Panc1 (cell line): ENCODE data around the gene LRSAM1. TPM values are rescaled to one million over a fixed set of nuclear protein-coding genes. Genes with fewer than 3 reads are reported as not detected.

Experiments
- ATAC-seq: fragments of 200-7000 bp; cut with Tn5 transposase; 2 replicates; pipeline ENCODE4 v1.9.1; 2020; ENCODE audit warnings: mild to moderate bottlenecking, moderate library complexity
- BruUV-seq: library from RNA; stranded (reverse); fragments of 400-500 nt; replicated peaks from 2 replicates; lab custom pipeline; 2021; lab: Mats Ljungman, UMichigan
- CTCF ChIA-PET: fragments of 300-600 bp; sonication (Branson Sonifier 250); formaldehyde crosslinking; loops from one replicate; lab custom pipeline; 2022; ENCODE audit warnings: antibody characterized with exemption; lab: Charles Lee
- POLR2A ChIA-PET: fragments of 300-600 bp; sonication (Branson Sonifier 250); formaldehyde crosslinking; loops from one replicate; lab custom pipeline; 2022; ENCODE audit warnings: antibody characterized with exemption; lab: Charles Lee
- DNase-seq: peaks from one replicate; pipeline ENCODE4 v3.0.0-alpha.2; 2010; ENCODE audit warnings: low read depth, low spot score
- H3K27ac ChIP-seq: 2 replicates; pipeline ENCODE4 v1.5.1; 2011; ENCODE audit warnings: mild to moderate bottlenecking, low read length, inconsistent platforms
- H3K27me3 ChIP-seq: fragments of 200-500 bp; sonication (Bioruptor generic); 2 replicates; pipeline ENCODE4 v1.6.0; 2014; ENCODE audit warnings: low read length, inconsistent platforms; ENCODE audit not compliant: control insufficient read depth, insufficient read depth
- H3K36me3 ChIP-seq: fragments of 200-500 bp; sonication (Bioruptor generic); 2 replicates; pipeline ENCODE4 v1.5.1; 2014; ENCODE audit warnings: inconsistent platforms, mild to moderate bottlenecking, low read length, moderate library complexity; ENCODE audit not compliant: control insufficient read depth, insufficient read depth
- H3K4me1 ChIP-seq: 2 replicates; pipeline ENCODE4 v1.5.1; 2011; ENCODE audit warnings: inconsistent platforms, mild to moderate bottlenecking, low read length, moderate library complexity; ENCODE audit not compliant: control insufficient read depth, insufficient read depth
- H3K4me3 ChIP-seq, 2 experiments: 2 replicates each; pipeline ENCODE4 v1.5.1; 2011 to 2012; ENCODE audit warnings: low read depth in 2 of 2, low read length in 2 of 2, mild to moderate bottlenecking in 2 of 2, inconsistent platforms in 1 of 2, moderate library complexity in 1 of 2
- H3K9me3 ChIP-seq: fragments of 200-500 bp; sonication (Bioruptor generic); 2 replicates; pipeline ENCODE4 v1.5.1; 2014; ENCODE audit warnings: low read depth, mild to moderate bottlenecking, inconsistent platforms, low read length, moderate library complexity; ENCODE audit not compliant: control insufficient read depth, insufficient read depth
- POLR2AphosphoS5 ChIP-seq: IDR thresholded peaks from 2 replicates; pipeline ENCODE4 v1.6.1; 2012; ENCODE audit warnings: mild to moderate bottlenecking, low read depth, low read length, moderate library complexity
- SIN3A ChIP-seq: IDR thresholded peaks from 2 replicates; pipeline ENCODE4 v1.6.1; 2012; ENCODE audit warnings: low read depth, mild to moderate bottlenecking, low read length, moderate library complexity, borderline replicate concordance; ENCODE audit not compliant: insufficient read depth
- TCF7L2 ChIP-seq: IDR thresholded peaks from 2 replicates; pipeline ENCODE4 v1.6.1; 2011; ENCODE audit warnings: mild to moderate bottlenecking, low read depth, low read length, inconsistent platforms
- in situ Hi-C: cut with HindIII; loops from 2 replicates; pipeline ENCODE4 v1.10.0; 2016; ENCODE audit warnings: low sequenced_read_pairs, low pct_unique_long_range_greater_than_20kb
- intact Hi-C: fragments of 100-400 bp; cut with micrococcal nuclease; formaldehyde crosslinking; loops from one replicate; pipeline ENCODE4 v1.10.0; 2022; ENCODE audit not compliant: unreplicated experiment
- total RNA-seq: library from RNA; stranded (reverse); gene quantifications from one replicate; pipeline ENCODE4 v1.2.1, GENCODE V29; 2021; ENCODE audit not compliant: unreplicated experiment
- TF ChIP-seq, protein P1 (sequence below), 2 experiments: IDR thresholded peaks; 2 replicates each; pipeline ENCODE4 v1.6.1; 2011 to 2012; ENCODE audit warnings: low read depth in 2 of 2, control low read depth in 1 of 2, low read length in 1 of 2, mild to moderate bottlenecking in 1 of 2, moderate library complexity in 1 of 2; ENCODE audit not compliant: insufficient read depth in 1 of 2
- TF ChIP-seq, protein P2 (sequence below): fragments of 450-650 bp; IDR thresholded peaks from 2 replicates; pipeline ENCODE4 v1.5.1; 2017; ENCODE audit warnings: mild to moderate bottlenecking

The LRSAM1 gene
- total RNA-seq, 1 experiment from 2014 or later, result 15.4 TPM

DNA sequence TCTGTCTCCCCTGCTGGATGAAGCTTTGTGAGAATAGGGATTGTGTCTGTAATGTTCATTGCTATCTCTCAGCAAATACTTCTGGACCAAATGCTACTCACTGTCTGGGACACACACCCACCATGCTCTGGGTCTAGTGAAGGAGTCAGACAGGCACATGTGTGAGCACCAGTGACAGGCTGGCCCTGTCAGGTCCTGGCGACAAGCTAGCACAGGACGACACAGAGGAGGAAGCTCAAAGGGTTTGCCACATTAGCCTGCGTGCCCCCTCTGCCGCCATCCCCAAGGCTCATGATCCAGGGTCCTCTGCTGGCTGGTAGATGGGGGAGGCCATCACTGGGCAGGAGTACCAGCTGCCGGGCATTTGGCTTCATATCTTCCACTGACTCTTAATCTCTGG, 23.3 kb downstream of the LRSAM1 start:
- in situ Hi-C loops (no loop called here), intact Hi-C loops (no loop called here)
- TF ChIP-seq SIN3A (no peak), POLR2AphosphoS5 (no peak), TCF7L2 (no peak)
- TF ChIP-seq, protein P1, sequence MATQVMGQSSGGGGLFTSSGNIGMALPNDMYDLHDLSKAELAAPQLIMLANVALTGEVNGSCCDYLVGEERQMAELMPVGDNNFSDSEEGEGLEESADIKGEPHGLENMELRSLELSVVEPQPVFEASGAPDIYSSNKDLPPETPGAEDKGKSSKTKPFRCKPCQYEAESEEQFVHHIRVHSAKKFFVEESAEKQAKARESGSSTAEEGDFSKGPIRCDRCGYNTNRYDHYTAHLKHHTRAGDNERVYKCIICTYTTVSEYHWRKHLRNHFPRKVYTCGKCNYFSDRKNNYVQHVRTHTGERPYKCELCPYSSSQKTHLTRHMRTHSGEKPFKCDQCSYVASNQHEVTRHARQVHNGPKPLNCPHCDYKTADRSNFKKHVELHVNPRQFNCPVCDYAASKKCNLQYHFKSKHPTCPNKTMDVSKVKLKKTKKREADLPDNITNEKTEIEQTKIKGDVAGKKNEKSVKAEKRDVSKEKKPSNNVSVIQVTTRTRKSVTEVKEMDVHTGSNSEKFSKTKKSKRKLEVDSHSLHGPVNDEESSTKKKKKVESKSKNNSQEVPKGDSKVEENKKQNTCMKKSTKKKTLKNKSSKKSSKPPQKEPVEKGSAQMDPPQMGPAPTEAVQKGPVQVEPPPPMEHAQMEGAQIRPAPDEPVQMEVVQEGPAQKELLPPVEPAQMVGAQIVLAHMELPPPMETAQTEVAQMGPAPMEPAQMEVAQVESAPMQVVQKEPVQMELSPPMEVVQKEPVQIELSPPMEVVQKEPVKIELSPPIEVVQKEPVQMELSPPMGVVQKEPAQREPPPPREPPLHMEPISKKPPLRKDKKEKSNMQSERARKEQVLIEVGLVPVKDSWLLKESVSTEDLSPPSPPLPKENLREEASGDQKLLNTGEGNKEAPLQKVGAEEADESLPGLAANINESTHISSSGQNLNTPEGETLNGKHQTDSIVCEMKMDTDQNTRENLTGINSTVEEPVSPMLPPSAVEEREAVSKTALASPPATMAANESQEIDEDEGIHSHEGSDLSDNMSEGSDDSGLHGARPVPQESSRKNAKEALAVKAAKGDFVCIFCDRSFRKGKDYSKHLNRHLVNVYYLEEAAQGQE (IDR thresholded peaks at IDR 0.05; ENCODE audit: insufficient read depth in 1 of 2, low read depth in 2 of 2, low read length in 1 of 2), result no peak
- TF ChIP-seq, protein P2, sequence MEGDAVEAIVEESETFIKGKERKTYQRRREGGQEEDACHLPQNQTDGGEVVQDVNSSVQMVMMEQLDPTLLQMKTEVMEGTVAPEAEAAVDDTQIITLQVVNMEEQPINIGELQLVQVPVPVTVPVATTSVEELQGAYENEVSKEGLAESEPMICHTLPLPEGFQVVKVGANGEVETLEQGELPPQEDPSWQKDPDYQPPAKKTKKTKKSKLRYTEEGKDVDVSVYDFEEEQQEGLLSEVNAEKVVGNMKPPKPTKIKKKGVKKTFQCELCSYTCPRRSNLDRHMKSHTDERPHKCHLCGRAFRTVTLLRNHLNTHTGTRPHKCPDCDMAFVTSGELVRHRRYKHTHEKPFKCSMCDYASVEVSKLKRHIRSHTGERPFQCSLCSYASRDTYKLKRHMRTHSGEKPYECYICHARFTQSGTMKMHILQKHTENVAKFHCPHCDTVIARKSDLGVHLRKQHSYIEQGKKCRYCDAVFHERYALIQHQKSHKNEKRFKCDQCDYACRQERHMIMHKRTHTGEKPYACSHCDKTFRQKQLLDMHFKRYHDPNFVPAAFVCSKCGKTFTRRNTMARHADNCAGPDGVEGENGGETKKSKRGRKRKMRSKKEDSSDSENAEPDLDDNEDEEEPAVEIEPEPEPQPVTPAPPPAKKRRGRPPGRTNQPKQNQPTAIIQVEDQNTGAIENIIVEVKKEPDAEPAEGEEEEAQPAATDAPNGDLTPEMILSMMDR, result no peak
- ATAC-seq, result no peak
- no peaks in the 10 kb centered on the region for H3K27me3 ChIP-seq
- H3K27ac ChIP-seq, result no peak overlapping the region
- H3K4me3 ChIP-seq, result no peak overlapping the region
- no peaks in the 10 kb centered on the region for H3K4me1 ChIP-seq
- ChIA-PET POLR2A (interaction anchor here (0.6 kb wide), 1 partner anchor 205 kb away, joined by 4 read pairs; no protein-coding TSS in a partner anchor), CTCF (no interaction called here)
- H3K9me3 ChIP-seq, result no peaks in the 10 kb centered on the region
- H3K36me3 ChIP-seq, result no peaks in the 10 kb centered on the region
- no TSS peak for BruUV-seq
- DNase-seq, result no peak

DNA sequence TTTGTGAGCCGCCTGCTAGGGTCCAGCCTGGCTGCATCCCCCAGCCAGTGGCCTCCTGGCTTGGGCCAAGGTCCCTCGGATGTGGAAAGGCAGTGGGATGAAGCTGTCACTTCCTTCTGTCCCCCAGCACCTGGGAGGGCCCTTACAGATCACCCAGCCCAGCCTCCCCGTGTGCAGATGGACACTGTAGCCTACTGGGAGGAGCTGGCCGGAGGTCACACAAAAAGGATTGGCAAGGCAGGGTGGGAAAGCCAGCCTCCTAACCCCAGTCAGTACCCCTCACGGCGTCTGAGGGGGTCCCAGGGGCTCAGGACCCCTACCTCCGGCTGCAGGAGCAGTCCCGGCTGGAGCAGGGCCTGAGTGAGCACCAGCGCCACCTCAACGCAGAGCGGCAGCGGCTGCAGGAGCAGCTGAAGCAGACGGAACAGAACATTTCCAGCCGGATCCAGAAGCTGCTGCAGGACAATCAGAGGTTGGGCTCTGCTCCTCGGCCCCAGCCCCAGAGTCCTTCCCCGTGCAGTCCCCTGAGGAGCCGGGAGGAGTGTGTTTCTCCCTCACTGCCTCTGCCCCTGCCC, 28.3 kb downstream of the LRSAM1 start:
- Histone ChIP-seq H3K27ac (no peak overlapping the region), H3K36me3 (no peaks in the 10 kb centered on the region), H3K27me3 (no peaks in the 10 kb centered on the region), H3K4me3 (no peak overlapping the region), H3K4me1 (no peaks in the 10 kb centered on the region), H3K9me3 (no peaks in the 10 kb centered on the region)
- in situ Hi-C loops (no loop called here), intact Hi-C loops (no loop called here)
- ChIA-PET POLR2A (no interaction called here), CTCF (no interaction called here)
- no peak for DNase-seq
- no peak for ATAC-seq
- TF ChIP-seq SIN3A, result no peak
- TF ChIP-seq, protein P2, result no peak
- no TSS peak for BruUV-seq
